ENCODE data around the gene RIMBP2.

- TF ChIP-seq EZH2 (IDR thresholded peaks at IDR 0.05; ENCODE audit: borderline replicate concordance, low read length): no peak
- no peak for TF ChIP-seq CTCF (IDR thresholded peaks at IDR 0.05; ENCODE audit: low read length)
Observed at GRCh38 chr12:130454296-130454695, 261.8 kb downstream of the RIMBP2 start.
